Lower leg skin (tissue), 4 donors: ENCODE data around the gene SCLT1. TPM values are rescaled to one million over a fixed set of nuclear protein-coding genes. Genes with fewer than 3 reads are reported as not detected.

Experiments
- DNase-seq, 2 donors: peaks; one replicate each; pipeline ENCODE4 v3.0.0-alpha.2; 2019; ENCODE audit warnings: low spot score in 2 of 2
- H3K4me3 ChIP-seq: fragments of 200-600 bp; sonication (generic); 2 replicates; pipeline ENCODE4 v1.5.1; 2017; ENCODE audit warnings: mild to moderate bottlenecking, low read depth; ENCODE audit not compliant: poor library complexity, severe bottlenecking
- CTCF ChIP-seq, 3 donors: fragments of 450-650 bp; IDR thresholded peaks; one replicate each; pipeline ENCODE4 v1.5.1; 2016; ENCODE audit warnings: antibody characterized with exemption in 3 of 3, mild to moderate bottlenecking in 3 of 3, moderate library complexity in 2 of 3
- POLR2A ChIP-seq, 2 donors: fragments of 450-650 bp; IDR thresholded peaks; one replicate each; pipeline ENCODE4 v1.6.1; 2016 to 2017; ENCODE audit warnings: antibody characterized with exemption in 2 of 2, mild to moderate bottlenecking in 1 of 2, moderate library complexity in 1 of 2
- WGBS, 2 donors: methylation state at CpG; one replicate each; pipeline ENCODE4 v1.1.5; 2018; 5-methylcytosine and 5-hydroxymethylcytosine counted together
- intact Hi-C: fragments of 100-400 bp; cut with DNase I; formaldehyde crosslinking; loops from one replicate; pipeline ENCODE4 v1.15.0; 2023; ENCODE audit warnings: low total_unique reads
- total RNA-seq, 4 donors: library from RNA; depleted of rRNA; stranded (reverse); fragments of >200 nt; gene quantifications; one replicate each; pipeline ENCODE4 v1.1.0, GENCODE V29; 2016

SCLT1 gene
- total RNA-seq, 4 donors from 2014 or later = 4.4 to 8.6 (median 6.8) TPM

GRCh38 chr4:128846063-128846462 lies 247.3 kb downstream of the SCLT1 start:
- H3K4me3 ChIP-seq = no peak overlapping the region
- peak in 1 of 2 donors; percentile 20 for DNase-seq
- 88 to 93% methylated on average over 4 of the region's 4 CpGs for WGBS, 2 donors
- intact Hi-C loops = no loop called here
- TF ChIP-seq POLR2A (IDR thresholded peaks at IDR 0.05) (no peak), CTCF (IDR thresholded peaks at IDR 0.05) (no peak)

- no peak for TF ChIP-seq POLR2A (IDR thresholded peaks at IDR 0.05)
- TF ChIP-seq CTCF (IDR thresholded peaks at IDR 0.05) = no peak
- peak in 1 of 2 donors; percentile 78 for DNase-seq
- no peak overlapping the region for H3K4me3 ChIP-seq
- intact Hi-C loops = no loop called here
- WGBS, 2 donors = 74 to 85% methylated on average over 4 of the region's 4 CpGs
These were observed 248.4 kb downstream of the SCLT1 start for GRCh38 chr4:128844931-128845330.

GRCh38 chr4:128841402-128841801 lies 251.9 kb downstream of the SCLT1 start:
- 65 to 67% methylated on average over 2 of the region's 2 CpGs for WGBS, 2 donors
- no peak for DNase-seq

GRCh38 chr4:128840711-128841318 lies 252.5 kb downstream of the SCLT1 start:
- no peak for TF ChIP-seq CTCF (IDR thresholded peaks at IDR 0.05)
- TF ChIP-seq POLR2A (IDR thresholded peaks at IDR 0.05) = no peak
- WGBS, 2 donors = 84 to 92% methylated on average over 2 of the region's 2 CpGs
- intact Hi-C loops = no loop called here
- no peak overlapping the region for H3K4me3 ChIP-seq
- DNase-seq = peak in 1 of 2 donors; percentile 12

More at GRCh38 chr4:128841402-128841801, 251.9 kb downstream of the SCLT1 start:
- H3K4me3 ChIP-seq = no peak overlapping the region
- TF ChIP-seq POLR2A (IDR thresholded peaks at IDR 0.05) (no peak), CTCF (IDR thresholded peaks at IDR 0.05) (no peak)
- intact Hi-C loops = no loop called here

GRCh38 chr4:128837679-128838078 lies 255.7 kb downstream of the SCLT1 start:
- 92 to 97% methylated on average over 3 of the region's 3 CpGs for WGBS, 2 donors
- H3K4me3 ChIP-seq = no peak overlapping the region
- TF ChIP-seq CTCF (IDR thresholded peaks at IDR 0.05) (no peak), POLR2A (IDR thresholded peaks at IDR 0.05) (no peak)
- intact Hi-C loops = no loop called here
- DNase-seq = no peak

GRCh38 chr4:128837198-128837597 lies 256.1 kb downstream of the SCLT1 start:
- no peak for TF ChIP-seq POLR2A (IDR thresholded peaks at IDR 0.05)
- no peak for TF ChIP-seq CTCF (IDR thresholded peaks at IDR 0.05)
- DNase-seq = no peak
- intact Hi-C loops = no loop called here
- H3K4me3 ChIP-seq = no peak overlapping the region
- WGBS, 2 donors = 96 to 97% methylated on average over 2 of the region's 2 CpGs
